GM12878 (cell line): Measurements from ENCODE around the gene C18orf54. TPM values are rescaled to one million over a fixed set of nuclear protein-coding genes. Genes with fewer than 3 reads are reported as not detected.

Experiments used
- ATAC-seq: fragments of 200-7000 bp; cut with Tn5 transposase; 3 replicates; pipeline ENCODE4 v1.9.1; 2020; ENCODE audit warnings: mild to moderate bottlenecking, moderate library complexity
- BruUV-seq: library from RNA; stranded (reverse); fragments of 400-500 nt; replicated peaks from 2 replicates; lab custom pipeline; 2021; lab: Mats Ljungman, UMichigan
- CTCF ChIA-PET: fragments of 300-600 bp; sonication (Branson Sonifier 250); formaldehyde crosslinking; extraction: SDS; loops from one replicate; lab custom pipeline; 2021; ENCODE audit warnings: inconsistent platforms; lab: Yijun Ruan, JAX
- POLR2A ChIA-PET: fragments of 350-600 bp; formaldehyde crosslinking; extraction: SDS; loops from one replicate; lab custom pipeline; 2021; ENCODE audit warnings: inconsistent platforms; lab: Charles Lee
- RAD21 ChIA-PET: fragments of 300-600 bp; sonication (Branson Sonifier 250); formaldehyde crosslinking; loops from one replicate; lab custom pipeline; 2023; ENCODE audit warnings: antibody characterized with exemption; ENCODE audit not compliant: unreplicated experiment; lab: Charles Lee
- SMC1A ChIA-PET: fragments of 300-600 bp; sonication (Branson Sonifier 250); formaldehyde crosslinking; loops from one replicate; lab custom pipeline; 2023; ENCODE audit not compliant: unreplicated experiment, uncharacterized antibody; lab: Charles Lee
- DNase-seq: peaks from one replicate; pipeline ENCODE4 v3.0.0-alpha.2; 2011; ENCODE audit warnings: low read depth, low spot score
- FAIRE-seq: peaks from 3 replicates; lab custom pipeline; 2011; peaks lifted over from hg19 to GRCh38; lab: Jason Lieb, UNC
- H2AFZ ChIP-seq: 2 replicates; pipeline ENCODE4 v1.6.0; 2011; ENCODE audit warnings: low read depth, low read length, control low read depth; ENCODE audit not compliant: control insufficient read depth
- H3K27ac ChIP-seq: 2 replicates; pipeline ENCODE4 v1.5.1; 2011; ENCODE audit warnings: control low read depth; ENCODE audit not compliant: control insufficient read depth, insufficient read depth
- H3K27me3 ChIP-seq, 2 experiments: replicated peaks in 1 of 2; 2 replicates each; pipeline versions ENCODE4 v1.6.0 to v1.6.1; 2011; ENCODE audit warnings: low read length in 1 of 2; ENCODE audit not compliant: control insufficient read depth in 2 of 2, insufficient read depth in 2 of 2
- H3K36me3 ChIP-seq, 2 experiments: 2 replicates each; pipeline ENCODE4 v1.5.1; 2011; ENCODE audit warnings: low read length in 1 of 2; ENCODE audit not compliant: control insufficient read depth in 2 of 2, insufficient read depth in 2 of 2
- H3K4me1 ChIP-seq: 2 replicates; pipeline ENCODE4 v1.6.1; 2011; ENCODE audit warnings: mild to moderate bottlenecking, low read length, moderate library complexity, mixed read lengths; ENCODE audit not compliant: control insufficient read depth, insufficient read depth
- H3K4me2 ChIP-seq: 2 replicates; pipeline ENCODE4 v1.6.0; 2011; ENCODE audit warnings: control low read depth; ENCODE audit not compliant: control insufficient read depth, insufficient read depth
- H3K4me3 ChIP-seq: fragments of 200-600 bp; sonication (generic); 2 replicates; pipeline ENCODE4 v1.5.1; 2016
- H3K79me2 ChIP-seq: 2 replicates; pipeline ENCODE4 v1.6.0; 2011; ENCODE audit warnings: low read length; ENCODE audit not compliant: control insufficient read depth, insufficient read depth
- H3K9ac ChIP-seq: 2 replicates; pipeline ENCODE4 v1.8.0; 2011; ENCODE audit warnings: low read length, control low read depth, mixed read lengths; ENCODE audit not compliant: control insufficient read depth, insufficient read depth
- H3K9me3 ChIP-seq: replicated peaks from 3 replicates; pipeline ENCODE4 v1.5.1; 2011; ENCODE audit warnings: mild to moderate bottlenecking, low read length; ENCODE audit not compliant: control insufficient read depth, insufficient read depth
- H4K20me1 ChIP-seq: 2 replicates; pipeline ENCODE4 v1.6.0; 2011; ENCODE audit not compliant: control insufficient read depth, insufficient read depth
- CREM ChIP-seq: IDR thresholded peaks from 2 replicates; pipeline ENCODE4 v1.6.1; 2014; ENCODE audit warnings: antibody characterized with exemption, low read depth
- EED ChIP-seq: sonication (generic); IDR thresholded peaks from 2 replicates; pipeline ENCODE4 v1.6.1; 2016; ENCODE audit warnings: antibody characterized with exemption, low read depth
- RAD21 ChIP-seq: IDR thresholded peaks from 2 replicates; pipeline ENCODE4 v1.6.1; 2011; ENCODE audit warnings: mild to moderate bottlenecking, low read depth, low read length, moderate library complexity; ENCODE audit not compliant: insufficient read depth
- SMC3 ChIP-seq: IDR thresholded peaks from 2 replicates; pipeline ENCODE4 v1.6.1; 2011; ENCODE audit warnings: low read length, improper control_type of control experiment, borderline replicate concordance
- SPI1 ChIP-seq: IDR thresholded peaks from 2 replicates; pipeline ENCODE4 v1.6.1; 2011; ENCODE audit warnings: low read depth, mild to moderate bottlenecking, low read length, moderate library complexity, borderline replicate concordance; ENCODE audit not compliant: insufficient read depth
- TCF3 ChIP-seq: IDR thresholded peaks from 2 replicates; pipeline ENCODE4 v1.6.1; 2012; ENCODE audit warnings: low read depth, mild to moderate bottlenecking, low read length, borderline replicate concordance; ENCODE audit not compliant: insufficient read depth
- YY1 ChIP-seq: IDR thresholded peaks from 2 replicates; pipeline ENCODE4 v1.6.1; 2011; ENCODE audit warnings: low read depth, mild to moderate bottlenecking, low read length
- WGBS: methylation state at CpG from one replicate; pipeline ENCODE4 v1.1.6; 2016; ENCODE audit warnings: low lambda C conversion rate; ENCODE audit not compliant: insufficient replicate concordance, insufficient coverage; ENCODE audit errors: missing lambda C conversion rate; 5-methylcytosine and 5-hydroxymethylcytosine counted together
- in situ Hi-C: fragments of 300-500 bp; cut with MboI; formaldehyde crosslinking; loops from 9 replicates; pipeline ENCODE4 v1.14.3; 2018; ENCODE audit warnings: mixed read lengths
- intact Hi-C: fragments of 100-400 bp; cut with micrococcal nuclease; formaldehyde crosslinking; loops from one replicate; pipeline ENCODE4 v1.14.2; 2022; ENCODE audit not compliant: unreplicated experiment
- polyA plus RNA-seq, 11 experiments: library from polyadenylated mRNA; depleted of rRNA in 4 of 11; unstranded in 6 of 11; stranded (reverse) in 5 of 11; fragments of >200 nt; fragmentation: Nextera tagmentation in 4 of 11; fragmentation: Illumina TruSeq in 1 of 11; extraction: Ambion mirVana in 4 of 11; extraction: Trizol in 1 of 11; gene quantifications; 1 replicate in 1 of 11; 2 replicates in 10 of 11; pipeline versions ENCODE4 v1.2.1 to v1.2.3, GENCODE V29; 2011 to 2016; ENCODE audit warnings: inconsistent platforms in 2 of 11, missing spikeins in 2 of 11, low read depth in 1 of 11
- total RNA-seq, 4 experiments: library from RNA; depleted of rRNA in 3 of 4; stranded (reverse); fragments of >200 nt in 3 of 4; fragmentation: Illumina TruSeq in 1 of 4; extraction: Trizol in 1 of 4; gene quantifications; 2 replicates each; pipeline versions ENCODE4 v1.2.1 to v1.2.3, GENCODE V29; 2013 to 2021
- TF ChIP-seq, protein P1 (sequence below), 3 experiments: IDR thresholded peaks in 2 of 3; conservative IDR thresholded peaks in 1 of 3; 2 replicates each; pipeline ENCODE4 v1.5.1; 2011; ENCODE audit warnings: low read depth in 3 of 3, low read length in 3 of 3, mild to moderate bottlenecking in 3 of 3, control low read depth in 2 of 3, moderate library complexity in 2 of 3, inconsistent platforms in 1 of 3, mixed read lengths in 1 of 3; ENCODE audit not compliant: control insufficient read depth in 2 of 3, insufficient read depth in 1 of 3; ENCODE audit errors: extremely low read depth in 1 of 3
- TF ChIP-seq, protein P2 (sequence below): fragments of 450-650 bp; formaldehyde crosslinking; IDR thresholded peaks from 2 replicates; pipeline ENCODE4 v1.5.0; 2022; ENCODE audit warnings: mild to moderate bottlenecking, missing genetic modification characterization

Gene C18orf54
- total and polyA plus RNA-seq, 10 of the 15 experiments (the other 5 are each of a cell fraction or from before 2014, with no cell fraction given): 1.2 to 7.6 (median 2.8) TPM

DNA sequence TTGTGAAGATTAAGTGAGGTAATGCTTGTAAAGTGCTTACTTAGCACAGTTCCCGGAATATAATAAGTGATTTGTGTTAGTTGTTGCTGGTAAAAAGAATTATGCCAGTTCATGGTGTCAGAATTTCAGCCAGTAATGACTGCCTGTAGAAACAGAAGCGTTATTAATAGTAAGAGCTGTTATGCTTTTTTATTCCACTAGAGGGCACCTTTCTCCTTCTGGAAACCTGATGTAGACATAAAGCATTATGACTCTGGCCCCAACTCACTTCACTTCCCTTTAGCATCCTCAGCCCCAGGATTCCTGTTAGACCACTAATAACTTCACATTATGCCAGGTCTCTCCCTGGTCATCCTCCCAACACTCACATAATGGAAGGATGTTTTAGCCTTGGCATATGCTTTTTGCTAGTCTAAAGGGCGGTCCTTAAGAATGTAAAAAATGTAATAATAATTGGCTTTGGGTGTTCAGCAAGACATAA lies 34.9 kb downstream of the C18orf54 start:
- SMC1A ChIA-PET: interaction anchor here (0.7 to 2.0 kb wide), 9 partner anchors 9 to 278 kb away, joined by 3 to 6 read pairs (median 4); partner anchors contain the start of genes C18orf54 and STARD6
- Histone ChIP-seq H3K9ac (no peak overlapping the region), H2AFZ (no peak overlapping the region), H4K20me1 (no peaks in the 10 kb centered on the region), H3K4me3 (no peak overlapping the region), H3K9me3 (no peaks in the 10 kb centered on the region), H3K79me2 (no peaks in the 10 kb centered on the region), H3K27me3 (no peaks in the 10 kb centered on the region), H3K4me1 (peaks cover 13% of the 10 kb centered on the region), H3K27ac (no peak overlapping the region), H3K36me3 (no peaks in the 10 kb centered on the region)
- 32% methylated on average over 3 of the region's 3 CpGs for WGBS
- no TSS peak for BruUV-seq
- peak; percentile 76 for ATAC-seq
- DNase-seq: no peak
- TF ChIP-seq, protein P1, sequence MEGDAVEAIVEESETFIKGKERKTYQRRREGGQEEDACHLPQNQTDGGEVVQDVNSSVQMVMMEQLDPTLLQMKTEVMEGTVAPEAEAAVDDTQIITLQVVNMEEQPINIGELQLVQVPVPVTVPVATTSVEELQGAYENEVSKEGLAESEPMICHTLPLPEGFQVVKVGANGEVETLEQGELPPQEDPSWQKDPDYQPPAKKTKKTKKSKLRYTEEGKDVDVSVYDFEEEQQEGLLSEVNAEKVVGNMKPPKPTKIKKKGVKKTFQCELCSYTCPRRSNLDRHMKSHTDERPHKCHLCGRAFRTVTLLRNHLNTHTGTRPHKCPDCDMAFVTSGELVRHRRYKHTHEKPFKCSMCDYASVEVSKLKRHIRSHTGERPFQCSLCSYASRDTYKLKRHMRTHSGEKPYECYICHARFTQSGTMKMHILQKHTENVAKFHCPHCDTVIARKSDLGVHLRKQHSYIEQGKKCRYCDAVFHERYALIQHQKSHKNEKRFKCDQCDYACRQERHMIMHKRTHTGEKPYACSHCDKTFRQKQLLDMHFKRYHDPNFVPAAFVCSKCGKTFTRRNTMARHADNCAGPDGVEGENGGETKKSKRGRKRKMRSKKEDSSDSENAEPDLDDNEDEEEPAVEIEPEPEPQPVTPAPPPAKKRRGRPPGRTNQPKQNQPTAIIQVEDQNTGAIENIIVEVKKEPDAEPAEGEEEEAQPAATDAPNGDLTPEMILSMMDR (IDR thresholded peaks at IDR 0.05 in 2 of 3, conservative IDR thresholded peaks at IDR 0.05 in 1 of 3; ENCODE audit: control insufficient read depth in 2 of 3, extremely low read depth in 1 of 3, insufficient read depth in 1 of 3, low read depth in 3 of 3, low read length in 3 of 3): peak; percentile 54 to 76 (median 76)
- TF ChIP-seq CREM (no peak), YY1 (peak; percentile 15; the same call in 1 of the 2 replicates), EED (no peak), RAD21 (peak; percentile 68), SMC3 (peak; percentile 57; the same call in 1 of the 2 replicates), SPI1 (0 out of 2 replicates have a peak, but pooled peaks have one; percentile 18), TCF3 (no peak)
- TF ChIP-seq, protein P2, sequence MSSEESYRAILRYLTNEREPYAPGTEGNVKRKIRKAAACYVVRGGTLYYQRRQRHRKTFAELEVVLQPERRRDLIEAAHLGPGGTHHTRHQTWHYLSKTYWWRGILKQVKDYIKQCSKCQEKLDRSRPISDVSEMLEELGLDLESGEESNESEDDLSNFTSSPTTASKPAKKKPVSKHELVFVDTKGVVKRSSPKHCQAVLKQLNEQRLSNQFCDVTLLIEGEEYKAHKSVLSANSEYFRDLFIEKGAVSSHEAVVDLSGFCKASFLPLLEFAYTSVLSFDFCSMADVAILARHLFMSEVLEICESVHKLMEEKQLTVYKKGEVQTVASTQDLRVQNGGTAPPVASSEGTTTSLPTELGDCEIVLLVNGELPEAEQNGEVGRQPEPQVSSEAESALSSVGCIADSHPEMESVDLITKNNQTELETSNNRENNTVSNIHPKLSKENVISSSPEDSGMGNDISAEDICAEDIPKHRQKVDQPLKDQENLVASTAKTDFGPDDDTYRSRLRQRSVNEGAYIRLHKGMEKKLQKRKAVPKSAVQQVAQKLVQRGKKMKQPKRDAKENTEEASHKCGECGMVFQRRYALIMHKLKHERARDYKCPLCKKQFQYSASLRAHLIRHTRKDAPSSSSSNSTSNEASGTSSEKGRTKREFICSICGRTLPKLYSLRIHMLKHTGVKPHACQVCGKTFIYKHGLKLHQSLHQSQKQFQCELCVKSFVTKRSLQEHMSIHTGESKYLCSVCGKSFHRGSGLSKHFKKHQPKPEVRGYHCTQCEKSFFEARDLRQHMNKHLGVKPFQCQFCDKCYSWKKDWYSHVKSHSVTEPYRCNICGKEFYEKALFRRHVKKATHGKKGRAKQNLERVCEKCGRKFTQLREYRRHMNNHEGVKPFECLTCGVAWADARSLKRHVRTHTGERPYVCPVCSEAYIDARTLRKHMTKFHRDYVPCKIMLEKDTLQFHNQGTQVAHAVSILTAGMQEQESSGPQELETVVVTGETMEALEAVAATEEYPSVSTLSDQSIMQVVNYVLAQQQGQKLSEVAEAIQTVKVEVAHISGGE (CRISPR knock-in tag): no peak
- TF ChIP-seq, all 136 proteins: peak for 5
- intact Hi-C loops: loop anchor here (1.0 to 5.0 kb wide), 3 partner anchors 168 to 590 kb away; partner anchors contain the start of gene MBD2
- no peak overlapping the region for H3K4me2 ChIP-seq
- in situ Hi-C loops: no loop called here
- POLR2A ChIA-PET: no interaction called here
- RAD21 ChIA-PET: interaction anchor here (0.8 to 1.8 kb wide), 11 partner anchors 35 to 591 kb away, joined by 3 to 6 read pairs (median 3); partner anchors contain the start of genes C18orf54 and STARD6
- CTCF ChIA-PET: interaction anchor here (0.5 to 2.3 kb wide), 35 partner anchors 9 to 961 kb away, joined by 3 to 25 read pairs (median 4); partner anchors contain the start of genes C18orf54 and STARD6
- FAIRE-seq: peak; percentile 79
